ENCODE results near the gene SYNPO.

The SYNPO gene

GRCh38 chr5:150658699-150659265 lies 18.3 kb downstream of the SYNPO start:
- no peak overlapping the region for H3K4me2 ChIP-seq (ENCODE audit: low read depth, low read length, poor library complexity, severe bottlenecking)
- H4K20me1 ChIP-seq (ENCODE audit: low read depth, low read length): no peaks in the 10 kb centered on the region
- no peak overlapping the region for H3K27ac ChIP-seq (ENCODE audit: low read depth, low read length)
- H3F3A ChIP-seq (ENCODE audit: insufficient read depth): no peaks in the 10 kb centered on the region
- no peaks in the 10 kb centered on the region for H3K36me3 ChIP-seq (ENCODE audit: low read length)
- H3K9me2 ChIP-seq (replicated peaks; ENCODE audit: insufficient read depth, low read length): no peaks in the 10 kb centered on the region
- no peaks in the 10 kb centered on the region for H3K9me3 ChIP-seq (ENCODE audit: insufficient read depth, low read length)
- no peak overlapping the region for H3K4me3 ChIP-seq (ENCODE audit: insufficient read depth, low read length, poor library complexity, severe bottlenecking)
- no peaks in the 10 kb centered on the region for H3K79me2 ChIP-seq (ENCODE audit: insufficient read depth, low read length)
- TF ChIP-seq EZH2phosphoT487 (conservative IDR thresholded peaks at IDR 0.05; ENCODE audit: low read length): no peak
- TF ChIP-seq CTCF (IDR thresholded peaks at IDR 0.05; ENCODE audit: insufficient read depth, low read length, poor library complexity, severe bottlenecking): no peak
- H2AFZ ChIP-seq (ENCODE audit: low read depth, low read length, severe bottlenecking): no peak overlapping the region
- no peaks in the 10 kb centered on the region for H3K27me3 ChIP-seq (ENCODE audit: low read length)
- no peak overlapping the region for H3K9ac ChIP-seq (ENCODE audit: low read length)

GRCh38 chr5:150659360-150660107 lies 19.1 kb downstream of the SYNPO start:
- H3K27ac ChIP-seq (ENCODE audit: low read depth, low read length): no peak overlapping the region
- H3K4me2 ChIP-seq (ENCODE audit: low read depth, low read length, poor library complexity, severe bottlenecking): no peak overlapping the region
- TF ChIP-seq EZH2phosphoT487 (conservative IDR thresholded peaks at IDR 0.05; ENCODE audit: low read length): no peak
- no peak overlapping the region for H3K4me3 ChIP-seq (ENCODE audit: insufficient read depth, low read length, poor library complexity, severe bottlenecking)
- H3K36me3 ChIP-seq (ENCODE audit: low read length): no peaks in the 10 kb centered on the region
- no peaks in the 10 kb centered on the region for H3K9me2 ChIP-seq (replicated peaks; ENCODE audit: insufficient read depth, low read length)
- no peaks in the 10 kb centered on the region for H3F3A ChIP-seq (ENCODE audit: insufficient read depth)
- H3K79me2 ChIP-seq (ENCODE audit: insufficient read depth, low read length): no peaks in the 10 kb centered on the region
- H4K20me1 ChIP-seq (ENCODE audit: low read depth, low read length): no peaks in the 10 kb centered on the region
- no peaks in the 10 kb centered on the region for H3K9me3 ChIP-seq (ENCODE audit: insufficient read depth, low read length)
- H3K27me3 ChIP-seq (ENCODE audit: low read length): no peaks in the 10 kb centered on the region
- H2AFZ ChIP-seq (ENCODE audit: low read depth, low read length, severe bottlenecking): no peak overlapping the region
- no peak overlapping the region for H3K9ac ChIP-seq (ENCODE audit: low read length)

GRCh38 chr5:150660108-150660831 lies 19.8 kb downstream of the SYNPO start:
- H3K27me3 ChIP-seq (ENCODE audit: low read length): no peaks in the 10 kb centered on the region
- no peak overlapping the region for H3K4me2 ChIP-seq (ENCODE audit: low read depth, low read length, poor library complexity, severe bottlenecking)
- H2AFZ ChIP-seq (ENCODE audit: low read depth, low read length, severe bottlenecking): no peak overlapping the region
- no peak for TF ChIP-seq CTCF (IDR thresholded peaks at IDR 0.05; ENCODE audit: insufficient read depth, low read length, poor library complexity, severe bottlenecking)
- no peak for TF ChIP-seq EZH2phosphoT487 (conservative IDR thresholded peaks at IDR 0.05; ENCODE audit: low read length)
- no peaks in the 10 kb centered on the region for H3K9me3 ChIP-seq (ENCODE audit: insufficient read depth, low read length)
- H4K20me1 ChIP-seq (ENCODE audit: low read depth, low read length): no peaks in the 10 kb centered on the region
- H3K4me3 ChIP-seq (ENCODE audit: insufficient read depth, low read length, poor library complexity, severe bottlenecking): no peak overlapping the region
- H3K9me2 ChIP-seq (replicated peaks; ENCODE audit: insufficient read depth, low read length): no peaks in the 10 kb centered on the region
- H3K9ac ChIP-seq (ENCODE audit: low read length): no peak overlapping the region
- no peaks in the 10 kb centered on the region for H3F3A ChIP-seq (ENCODE audit: insufficient read depth)
- no peaks in the 10 kb centered on the region for H3K36me3 ChIP-seq (ENCODE audit: low read length)
- H3K79me2 ChIP-seq (ENCODE audit: insufficient read depth, low read length): no peaks in the 10 kb centered on the region
- no peak overlapping the region for H3K27ac ChIP-seq (ENCODE audit: low read depth, low read length)
